DND-41 (cell line): Measurements from ENCODE around the gene STX3.

ENCODE experiments used
- ATAC-seq: fragments of 200-7000 bp; cut with Tn5 transposase; 3 replicates; pipeline ENCODE4 v1.9.1; 2021; ENCODE audit warnings: low read depth; ENCODE audit not compliant: insufficient read depth
- DNase-seq: peaks from one replicate; pipeline ENCODE4 v3.0.0-alpha.2; 2020
- H2AFZ ChIP-seq: 2 replicates; pipeline ENCODE4 v1.6.0; 2012; ENCODE audit warnings: low read depth, low read length
- H3K27ac ChIP-seq: 2 replicates; pipeline ENCODE4 v1.5.1; 2012; ENCODE audit warnings: low read length, inconsistent platforms
- H3K27me3 ChIP-seq: fragments of 200-600 bp; sonication (generic); 2 replicates; pipeline ENCODE4 v1.6.0; 2012; ENCODE audit warnings: low read length, mild to moderate bottlenecking, inconsistent platforms; ENCODE audit not compliant: insufficient read depth, poor library complexity
- H3K36me3 ChIP-seq: 2 replicates; pipeline ENCODE4 v1.5.1; 2012; ENCODE audit warnings: low read length, inconsistent platforms; ENCODE audit not compliant: insufficient read depth
- H3K4me1 ChIP-seq: 2 replicates; pipeline ENCODE4 v1.5.1; 2012; ENCODE audit warnings: mild to moderate bottlenecking, low read length; ENCODE audit not compliant: insufficient read depth
- H3K4me2 ChIP-seq: 2 replicates; pipeline ENCODE4 v1.6.0; 2012; ENCODE audit warnings: mild to moderate bottlenecking, moderate library complexity, low read length, inconsistent platforms; ENCODE audit not compliant: insufficient read depth
- H3K4me3 ChIP-seq, 2 experiments: fragments of 200-600 bp in 1 of 2; shearing (Covaris generic) in 1 of 2; 2 replicates each; pipeline ENCODE4 v1.5.1; 2012 to 2016; ENCODE audit warnings: inconsistent platforms in 2 of 2, low read length in 2 of 2, mild to moderate bottlenecking in 2 of 2, low read depth in 1 of 2, moderate library complexity in 1 of 2
- H3K79me2 ChIP-seq: 2 replicates; pipeline ENCODE4 v1.6.0; 2012; ENCODE audit warnings: low read length, inconsistent platforms; ENCODE audit not compliant: insufficient read depth
- H3K9ac ChIP-seq: 2 replicates; pipeline ENCODE4 v1.6.0; 2012; ENCODE audit warnings: low read depth, mild to moderate bottlenecking, inconsistent platforms, low read length, moderate library complexity
- H3K9me3 ChIP-seq: 2 replicates; pipeline ENCODE4 v1.5.1; 2012; ENCODE audit warnings: low read length, moderate library complexity, mild to moderate bottlenecking, inconsistent platforms; ENCODE audit not compliant: insufficient read depth, severe bottlenecking
- H4K20me1 ChIP-seq: 2 replicates; pipeline ENCODE4 v1.6.0; 2012; ENCODE audit warnings: low read length; ENCODE audit not compliant: insufficient read depth
- EZH2 ChIP-seq: IDR thresholded peaks from 3 replicates; pipeline ENCODE4 v1.6.1; 2012; ENCODE audit warnings: borderline replicate concordance, low read depth, mild to moderate bottlenecking, moderate library complexity, low read length, inconsistent platforms; ENCODE audit not compliant: severe bottlenecking
- TF ChIP-seq, protein P1 (sequence below): IDR thresholded peaks from 2 replicates; pipeline ENCODE4 v1.5.1; 2012; ENCODE audit warnings: borderline replicate concordance, low read length, moderate library complexity, mild to moderate bottlenecking; ENCODE audit not compliant: poor library complexity, severe bottlenecking; ENCODE audit errors: extremely low read depth

STX3 gene

DNA sequence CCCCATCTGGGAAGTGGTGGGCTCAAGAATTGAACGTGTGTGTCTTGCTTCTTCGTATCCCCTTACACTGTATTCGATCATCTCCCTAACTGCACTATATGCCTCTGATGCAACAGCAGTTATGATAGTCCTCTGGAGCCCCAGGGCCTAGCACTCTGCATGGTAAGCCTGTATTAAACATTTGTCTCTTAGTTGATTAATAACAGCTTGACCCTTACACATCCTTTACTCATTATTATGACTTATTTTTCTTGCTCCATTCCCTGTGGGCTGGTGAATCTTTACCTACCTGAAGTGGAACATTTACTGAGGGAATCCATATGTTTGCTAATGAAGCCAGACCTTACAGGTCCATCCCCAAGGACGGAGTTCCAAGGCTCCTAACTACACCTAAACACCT, 5.6 kb downstream of the STX3 start:
- Histone ChIP-seq H3K9me3 (no peaks in the 10 kb centered on the region), H3K4me3 (no peak overlapping the region), H3K4me2 (no peak overlapping the region), H3K27me3 (no peaks in the 10 kb centered on the region), H3K4me1 (peaks cover 4% of the 10 kb centered on the region; the same call in 1 of the 2 replicates), H3K27ac (no peak overlapping the region), H4K20me1 (peaks cover 8% of the 10 kb centered on the region; the same call in 1 of the 2 replicates), H3K79me2 (no peaks in the 10 kb centered on the region), H2AFZ (no peak overlapping the region), H3K9ac (no peak overlapping the region), H3K36me3 (no peaks in the 10 kb centered on the region)
- ATAC-seq (no peak), DNase-seq (no peak)
- TF ChIP-seq, protein P1, sequence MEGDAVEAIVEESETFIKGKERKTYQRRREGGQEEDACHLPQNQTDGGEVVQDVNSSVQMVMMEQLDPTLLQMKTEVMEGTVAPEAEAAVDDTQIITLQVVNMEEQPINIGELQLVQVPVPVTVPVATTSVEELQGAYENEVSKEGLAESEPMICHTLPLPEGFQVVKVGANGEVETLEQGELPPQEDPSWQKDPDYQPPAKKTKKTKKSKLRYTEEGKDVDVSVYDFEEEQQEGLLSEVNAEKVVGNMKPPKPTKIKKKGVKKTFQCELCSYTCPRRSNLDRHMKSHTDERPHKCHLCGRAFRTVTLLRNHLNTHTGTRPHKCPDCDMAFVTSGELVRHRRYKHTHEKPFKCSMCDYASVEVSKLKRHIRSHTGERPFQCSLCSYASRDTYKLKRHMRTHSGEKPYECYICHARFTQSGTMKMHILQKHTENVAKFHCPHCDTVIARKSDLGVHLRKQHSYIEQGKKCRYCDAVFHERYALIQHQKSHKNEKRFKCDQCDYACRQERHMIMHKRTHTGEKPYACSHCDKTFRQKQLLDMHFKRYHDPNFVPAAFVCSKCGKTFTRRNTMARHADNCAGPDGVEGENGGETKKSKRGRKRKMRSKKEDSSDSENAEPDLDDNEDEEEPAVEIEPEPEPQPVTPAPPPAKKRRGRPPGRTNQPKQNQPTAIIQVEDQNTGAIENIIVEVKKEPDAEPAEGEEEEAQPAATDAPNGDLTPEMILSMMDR = no peak
- TF ChIP-seq EZH2 = no peak

DNA sequence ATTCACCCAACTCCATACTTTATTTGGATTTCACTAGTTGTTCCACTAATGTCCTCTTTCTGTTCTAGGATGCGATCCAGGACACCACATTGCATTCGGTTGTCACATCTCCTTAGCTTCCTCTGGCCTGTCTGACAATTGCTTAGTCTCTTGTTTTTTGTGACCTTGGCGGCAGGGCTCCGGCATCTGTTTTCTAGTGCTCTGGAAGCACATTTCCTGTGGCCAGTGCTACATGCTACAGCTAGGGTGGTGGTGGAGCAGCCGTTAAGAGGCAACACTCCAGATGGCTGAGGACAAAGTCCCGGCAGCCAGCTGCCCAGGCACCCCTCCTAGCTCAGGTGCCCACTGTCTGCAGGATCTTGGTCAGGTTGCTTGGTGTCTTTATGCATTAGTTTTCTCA, 6.8 kb downstream of the STX3 start:
- TF ChIP-seq EZH2 = no peak
- TF ChIP-seq, protein P1 = no peak
- no peak overlapping the region for H3K27ac ChIP-seq
- H3K79me2 ChIP-seq = no peaks in the 10 kb centered on the region
- H3K4me3 ChIP-seq = no peak overlapping the region
- no peaks in the 10 kb centered on the region for H3K9me3 ChIP-seq
- no peak overlapping the region for H3K4me2 ChIP-seq
- H3K4me1 ChIP-seq = peaks cover 5% of the 10 kb centered on the region
- ATAC-seq (no peak), DNase-seq (no peak)
- H3K36me3 ChIP-seq = no peaks in the 10 kb centered on the region
- H3K27me3 ChIP-seq = no peaks in the 10 kb centered on the region
- H4K20me1 ChIP-seq = peaks cover 12% of the 10 kb centered on the region; the same call in 1 of the 2 replicates
- H3K9ac ChIP-seq = no peak overlapping the region
- no peak overlapping the region for H2AFZ ChIP-seq

DNA sequence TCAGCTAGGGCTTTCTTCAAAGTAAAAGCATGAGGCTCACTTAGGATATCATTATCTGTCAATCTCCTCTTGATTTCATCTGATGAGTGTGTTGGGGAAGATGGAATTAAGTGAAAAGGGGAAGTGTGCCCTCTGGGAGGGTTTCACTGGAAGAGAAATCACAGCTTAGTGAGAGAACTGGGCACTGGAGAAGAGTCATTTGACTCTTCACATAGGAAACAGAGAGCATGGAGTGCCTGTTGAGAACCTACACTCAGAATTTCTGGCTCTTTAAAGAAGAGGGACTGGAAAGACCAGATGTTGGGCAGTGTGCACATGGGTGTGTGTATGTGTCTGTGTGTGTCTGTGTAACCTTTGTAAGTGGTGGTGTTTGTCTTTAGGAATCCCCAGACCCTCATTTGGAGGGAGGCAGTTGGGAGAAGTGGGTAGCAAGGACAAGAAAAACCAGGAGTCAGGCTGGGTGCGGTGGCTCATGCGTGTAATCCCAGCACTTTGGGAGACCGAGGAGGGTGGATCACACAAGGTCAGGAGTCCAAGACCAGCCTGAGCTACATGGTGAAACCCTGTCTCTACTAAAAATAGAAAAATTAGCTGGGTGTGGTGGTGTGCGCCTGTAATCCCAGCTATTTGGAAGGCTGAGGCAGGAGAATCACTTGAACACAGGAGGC, 10.0 kb downstream of the STX3 start:
- no peak overlapping the region for H2AFZ ChIP-seq
- no peaks in the 10 kb centered on the region for H3K79me2 ChIP-seq
- ATAC-seq (no peak), DNase-seq (no peak)
- H3K4me2 ChIP-seq = no peak overlapping the region
- no peak overlapping the region for H3K9ac ChIP-seq
- H3K27ac ChIP-seq = no peak overlapping the region
- H3K4me1 ChIP-seq = peaks cover 16% of the 10 kb centered on the region
- H3K9me3 ChIP-seq = no peaks in the 10 kb centered on the region
- TF ChIP-seq, protein P1 = no peak
- no peak for TF ChIP-seq EZH2
- H4K20me1 ChIP-seq = peaks cover 16% of the 10 kb centered on the region; the same call in 1 of the 2 replicates
- H3K4me3 ChIP-seq = no peak overlapping the region
- H3K27me3 ChIP-seq = no peaks in the 10 kb centered on the region
- H3K36me3 ChIP-seq = no peaks in the 10 kb centered on the region
